Posterior vena cava (tissue), 2 donors: ENCODE results near the gene PLEK2. TPM values are rescaled to one million over a fixed set of nuclear protein-coding genes. Genes with fewer than 3 reads are reported as not detected.
"Not testable (repeated sequence)": the region's sequence is repeated elsewhere in the genome, so short reads cannot be mapped to it uniquely, and the experiment has no call there.

ENCODE experiments used
- DNase-seq: peaks from one replicate; pipeline ENCODE4 v3.0.0-alpha.2; 2020; ENCODE audit warnings: low spot score
- intact Hi-C, 2 donors: fragments of 100-400 bp; cut with DNase I; formaldehyde crosslinking; loops; one replicate each; pipeline versions ENCODE4 v1.14.1 to v1.14.2; 2022 to 2023
- microRNA-seq, 2 donors: library from miRNA; unstranded; fragments of <30 nt; microRNA quantifications; one replicate each; pipeline ENCODE4 v1.2.0, GENCODE V29; 2020 to 2021; ENCODE audit warnings: borderline microRNAs expressed in 2 of 2
- total RNA-seq, 2 donors: library from RNA; stranded (reverse); fragmentation: NEBNext Ultra II Directional; extraction: Animal tissue kit (Norgen Biotek cat#: 25700); gene quantifications; one replicate each; pipeline ENCODE4 v1.2.1, GENCODE V29; 2021
- donor health status: DM: yes; HTN: yes; CAD: no.
- donor health status: DM: yes; HTN: yes; CAD: no.

PLEK2 gene
- total RNA-seq, 2 donors from 2014 or later = 1.2 to 2.0 TPM

- no peak for DNase-seq
- intact Hi-C loops = no loop called here
Measured at GRCh38 chr14:67372833-67373232, 39.1 kb downstream of the PLEK2 start.

- DNase-seq = no peak
- intact Hi-C loops = no loop called here
Measured at GRCh38 chr14:67371247-67372148, 40.5 kb downstream of the PLEK2 start.

DNA sequence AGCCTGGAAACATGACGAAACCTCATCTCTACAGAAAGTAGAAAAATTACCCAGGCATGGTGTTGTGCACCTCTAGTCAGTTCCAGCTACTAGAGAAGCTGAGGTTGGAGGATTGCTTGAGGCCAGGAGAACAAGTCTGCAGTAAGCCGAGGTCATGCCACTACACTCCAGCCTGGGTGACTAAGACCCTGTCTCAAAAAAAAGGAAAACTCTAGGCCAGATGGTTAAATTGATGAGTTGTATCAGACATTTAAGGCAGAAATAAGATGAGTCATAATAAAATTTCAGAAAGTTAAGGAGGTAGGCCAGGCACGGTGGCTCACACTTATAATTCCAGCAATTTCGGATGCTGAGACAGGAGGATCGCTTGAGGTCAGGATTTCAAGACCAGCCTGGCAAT is 41.1 kb downstream of the PLEK2 start:
- intact Hi-C loops = no loop called here
- DNase-seq = no peak

DNA sequence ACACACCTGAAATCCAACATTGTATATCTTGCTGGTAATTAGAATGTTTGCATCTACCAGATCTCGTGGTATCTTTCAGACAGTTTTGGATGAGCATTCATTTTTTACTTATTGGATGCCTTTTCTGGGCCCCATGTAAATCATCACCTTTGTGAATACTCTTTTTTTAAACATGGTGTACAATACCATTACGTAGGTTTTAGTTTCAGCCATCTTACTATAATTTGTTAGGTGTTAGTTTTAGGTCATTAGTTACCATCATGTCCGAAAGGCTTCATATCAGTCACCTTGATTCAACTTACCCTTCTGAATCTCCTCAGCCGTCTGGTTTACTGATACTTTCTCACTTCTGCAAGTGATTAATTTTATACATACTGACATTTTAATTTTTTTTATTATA is 46.5 kb downstream of the PLEK2 start:
- no peak for DNase-seq
- intact Hi-C loops = no loop called here

GRCh38 chr14:67360470-67361206 is 51.3 kb downstream of the PLEK2 start:
- intact Hi-C loops = no loop called here
- no peak for DNase-seq

GRCh38 chr14:67359775-67360469 is 52.0 kb downstream of the PLEK2 start, which contains the start of the genes ATP6V1D and EIF2S1:
ATP6V1D (minus strand) TSS chr14:67359804; CDS start chr14:67359698, 106 bp downstream.
EIF2S1 (plus strand) TSS chr14:67360328; CDS start chr14:67364768, 4,440 bp downstream.
- intact Hi-C loops = no loop called here
- DNase-seq = peak; percentile 100

- no peak for DNase-seq
- intact Hi-C loops = no loop called here
Measured at GRCh38 chr14:67358924-67359774, 52.8 kb downstream of the PLEK2 start.

GRCh38 chr14:67357969-67358354 is 54.0 kb downstream of the PLEK2 start:
- no peak for DNase-seq
- intact Hi-C loops = no loop called here

- no peak for DNase-seq
- intact Hi-C loops = no loop called here
Measured at GRCh38 chr14:67357186-67357968, 54.6 kb downstream of the PLEK2 start.

DNA sequence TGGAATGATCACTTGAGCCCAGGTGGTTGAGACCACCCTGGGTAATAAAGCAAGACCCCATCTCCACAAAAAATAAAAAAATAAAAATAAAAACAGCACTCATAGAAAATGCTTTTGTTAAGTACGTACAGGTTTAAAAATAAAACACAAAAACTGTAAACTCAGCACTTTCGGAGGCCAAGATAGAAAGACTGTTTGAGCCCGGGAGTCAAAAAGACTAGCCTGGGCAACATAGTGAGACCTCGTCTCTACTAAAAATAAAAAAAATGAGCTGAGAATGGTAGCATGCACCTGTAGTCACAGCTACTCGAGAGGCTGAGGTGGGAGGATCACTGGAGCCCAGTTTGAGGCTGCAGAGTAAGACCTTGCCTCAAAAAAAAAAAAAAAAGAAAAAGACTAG is 59.9 kb downstream of the PLEK2 start:
- intact Hi-C loops = no loop called here

DNA sequence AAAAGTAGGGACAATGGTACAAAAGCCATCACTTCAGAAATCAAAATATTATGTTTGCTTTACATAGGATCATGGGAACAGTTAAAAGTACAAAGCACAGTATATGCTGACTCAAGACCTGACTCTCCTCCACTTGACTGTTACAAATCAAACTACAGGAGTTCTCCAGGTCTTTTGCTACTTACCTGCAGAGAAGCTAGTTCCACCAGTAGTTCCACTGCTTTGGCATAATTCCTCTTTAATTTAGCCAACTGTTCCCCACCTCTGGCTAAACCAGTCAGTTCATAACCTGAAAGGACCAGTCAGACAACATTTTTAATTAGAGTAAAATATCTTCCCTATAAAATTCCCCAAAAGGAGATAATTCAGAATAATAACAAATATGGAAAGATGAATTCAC is 66.4 kb downstream of the PLEK2 start:
- no peak for DNase-seq
- intact Hi-C loops = no loop called here

More for the DNA sequence above, 59.9 kb downstream of the PLEK2 start:
- DNase-seq = no peak

- DNase-seq = no peak
- intact Hi-C loops = no loop called here
Measured at GRCh38 chr14:67343601-67344230, 68.2 kb downstream of the PLEK2 start.

GRCh38 chr14:67341231-67341630 is 70.7 kb downstream of the PLEK2 start:
- DNase-seq, intact Hi-C loops: not testable (repeated sequence)

Small RNAs within 50 kb of the gene (microRNA-seq; reads per million reads assigned to microRNA genes)
- gene MIR5694 = 0 reads per million in 2 donors

Other genes starting within 250 kb of the PLEK2 start
- not detected for gene GARIN2, start 222.7 kb downstream of the PLEK2 start, total RNA-seq
- 10 to 100 TPM; 15.3 to 18.0 TPM for gene PALS1, start 170.7 kb downstream of the PLEK2 start, total RNA-seq
- gene ATP6V1D, start 52.4 kb downstream of the PLEK2 start, total RNA-seq = 10 to 100 TPM; 48.9 to 56.0 TPM
- gene EIF2S1, start 51.8 kb downstream of the PLEK2 start, total RNA-seq = 10 to 100 TPM; 55.5 to 56.3 TPM
- 1 to 10 TPM; 1.7 to 4.4 TPM for gene TMEM229B, start 76.6 kb upstream of the PLEK2 start, total RNA-seq
- 1 to 10 TPM; 1.4 to 1.8 TPM for gene PLEKHH1, start 121.1 kb upstream of the PLEK2 start, total RNA-seq
- gene PIGH, start 188.1 kb upstream of the PLEK2 start, total RNA-seq = 10 to 100 TPM; 15.4 to 17.3 TPM
- gene ARG2, start 207.8 kb upstream of the PLEK2 start, total RNA-seq = 1 to 10 TPM; 1.9 to 5.1 TPM